DOHH2 (cell line): Measurements from ENCODE around the gene ITGBL1.

Experiments used
- CTCF ChIP-seq: fragments of 200-600 bp; sonication (generic); IDR thresholded peaks from one replicate; pipeline ENCODE4 v1.5.1; 2014; ENCODE audit warnings: antibody characterized with exemption, mild to moderate bottlenecking, low read depth, low read length; ENCODE audit not compliant: poor library complexity, severe bottlenecking
- EZH2phosphoT487 ChIP-seq: fragments of 200-600 bp; sonication (generic); IDR thresholded peaks from 2 replicates; pipeline ENCODE4 v1.6.1; 2017; ENCODE audit warnings: borderline replicate concordance, mild to moderate bottlenecking, antibody characterized with exemption, low read length, moderate library complexity, mixed read lengths

- TF ChIP-seq CTCF (no peak), EZH2phosphoT487 (no peak)
These were observed 35.0 kb downstream of the ITGBL1 start for GRCh38 chr13:101487438-101487830.
